ENCODE data around the gene QSOX2.

DNA sequence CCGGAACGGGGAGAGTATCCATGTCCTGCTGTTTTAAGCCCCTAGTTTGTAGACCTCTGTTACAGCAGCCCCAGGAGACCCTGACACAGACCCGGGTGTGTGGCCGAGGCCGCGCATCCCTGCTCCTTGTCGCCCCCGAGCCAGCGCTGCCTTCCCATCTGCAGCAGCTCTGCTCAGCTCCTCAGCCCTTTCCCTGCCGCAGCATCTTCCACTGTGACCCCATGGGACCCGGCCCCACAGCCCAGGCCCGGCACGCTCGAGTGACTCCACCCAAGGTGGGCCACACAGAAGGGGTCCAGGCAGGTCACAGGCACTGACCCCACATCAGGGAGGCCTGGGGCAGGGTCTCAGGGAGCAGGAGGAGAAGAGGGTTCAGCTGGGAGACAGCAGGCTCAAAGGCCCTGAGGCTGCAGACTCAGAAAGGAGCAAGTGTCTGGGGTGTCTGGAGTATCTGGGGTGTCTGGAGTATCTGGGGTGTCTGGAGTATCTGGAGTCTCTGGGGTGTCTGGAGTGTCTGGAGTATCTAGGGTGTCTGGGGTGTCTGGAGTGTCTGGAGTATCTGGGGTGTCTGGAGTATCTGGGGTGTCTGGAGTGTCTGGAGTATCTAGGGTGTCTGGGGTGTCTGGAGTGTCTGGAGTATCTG is 71.8 kb downstream of the QSOX2 start:
- TF ChIP-seq CTCF (IDR thresholded peaks at IDR 0.05) (no peak), POLR2A (IDR thresholded peaks at IDR 0.05) (no peak)

All from Peyer's patch (tissue), 4 donors.